Measurements from ENCODE around the gene NFKB2.

GRCh38 chr10:102425444-102425843 is 29.9 kb downstream of the NFKB2 start:
- TF ChIP-seq CTCF (IDR thresholded peaks at IDR 0.05) (no peak), EZH2 (IDR thresholded peaks at IDR 0.05) (no peak)
